Subcutaneous adipose tissue (tissue), 4 donors: ENCODE results near the gene MAML3. TPM values are rescaled to one million over a fixed set of nuclear protein-coding genes. Genes with fewer than 3 reads are reported as not detected.

ENCODE experiments used
- total RNA-seq, 4 donors: library from RNA; depleted of rRNA; stranded (reverse); fragments of >200 nt; gene quantifications; one replicate each; pipeline ENCODE4 v1.1.0, GENCODE V29; 2016
- TF ChIP-seq, protein P1 (sequence below): fragments of 450-650 bp; IDR thresholded peaks from one replicate; pipeline ENCODE4 v1.5.1; 2016; ENCODE audit warnings: low read depth, mild to moderate bottlenecking, control low read depth, antibody characterized with exemption, moderate library complexity

Gene MAML3
- total RNA-seq, 4 donors from 2014 or later = 3.5 to 11.1 (median 9.1) TPM

- TF ChIP-seq, protein P1, sequence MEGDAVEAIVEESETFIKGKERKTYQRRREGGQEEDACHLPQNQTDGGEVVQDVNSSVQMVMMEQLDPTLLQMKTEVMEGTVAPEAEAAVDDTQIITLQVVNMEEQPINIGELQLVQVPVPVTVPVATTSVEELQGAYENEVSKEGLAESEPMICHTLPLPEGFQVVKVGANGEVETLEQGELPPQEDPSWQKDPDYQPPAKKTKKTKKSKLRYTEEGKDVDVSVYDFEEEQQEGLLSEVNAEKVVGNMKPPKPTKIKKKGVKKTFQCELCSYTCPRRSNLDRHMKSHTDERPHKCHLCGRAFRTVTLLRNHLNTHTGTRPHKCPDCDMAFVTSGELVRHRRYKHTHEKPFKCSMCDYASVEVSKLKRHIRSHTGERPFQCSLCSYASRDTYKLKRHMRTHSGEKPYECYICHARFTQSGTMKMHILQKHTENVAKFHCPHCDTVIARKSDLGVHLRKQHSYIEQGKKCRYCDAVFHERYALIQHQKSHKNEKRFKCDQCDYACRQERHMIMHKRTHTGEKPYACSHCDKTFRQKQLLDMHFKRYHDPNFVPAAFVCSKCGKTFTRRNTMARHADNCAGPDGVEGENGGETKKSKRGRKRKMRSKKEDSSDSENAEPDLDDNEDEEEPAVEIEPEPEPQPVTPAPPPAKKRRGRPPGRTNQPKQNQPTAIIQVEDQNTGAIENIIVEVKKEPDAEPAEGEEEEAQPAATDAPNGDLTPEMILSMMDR = no peak
Observed at GRCh38 chr4:139692309-139693012, 461.5 kb downstream of the MAML3 start.

DNA sequence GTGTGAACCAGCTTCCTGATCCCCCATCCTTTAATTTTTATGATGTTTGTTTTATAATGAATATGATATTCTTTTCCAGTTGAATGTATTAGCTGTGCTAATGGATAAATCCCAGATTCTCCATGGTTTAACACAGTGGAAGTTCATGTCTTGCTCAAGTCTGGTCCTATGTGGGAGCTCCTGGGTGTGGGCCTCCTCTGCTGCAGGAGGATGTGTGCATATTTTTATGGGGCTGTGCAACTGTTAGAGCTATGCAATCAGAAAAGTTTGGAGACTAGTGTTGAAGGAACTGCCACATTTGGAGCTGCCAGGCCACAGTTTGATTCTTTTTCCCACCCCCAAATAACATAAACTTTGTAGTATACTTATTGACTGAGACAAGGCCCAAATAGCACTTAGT is 463.6 kb downstream of the MAML3 start:
- TF ChIP-seq, protein P1 = no peak

GRCh38 chr4:139689093-139689722 is 464.8 kb downstream of the MAML3 start:
- TF ChIP-seq, protein P1 = no peak

- TF ChIP-seq, protein P1 = no peak
Observed at GRCh38 chr4:139686988-139687387, 467.0 kb downstream of the MAML3 start.

- TF ChIP-seq, protein P1 = no peak
Observed at GRCh38 chr4:139686130-139686529, 467.9 kb downstream of the MAML3 start.

DNA sequence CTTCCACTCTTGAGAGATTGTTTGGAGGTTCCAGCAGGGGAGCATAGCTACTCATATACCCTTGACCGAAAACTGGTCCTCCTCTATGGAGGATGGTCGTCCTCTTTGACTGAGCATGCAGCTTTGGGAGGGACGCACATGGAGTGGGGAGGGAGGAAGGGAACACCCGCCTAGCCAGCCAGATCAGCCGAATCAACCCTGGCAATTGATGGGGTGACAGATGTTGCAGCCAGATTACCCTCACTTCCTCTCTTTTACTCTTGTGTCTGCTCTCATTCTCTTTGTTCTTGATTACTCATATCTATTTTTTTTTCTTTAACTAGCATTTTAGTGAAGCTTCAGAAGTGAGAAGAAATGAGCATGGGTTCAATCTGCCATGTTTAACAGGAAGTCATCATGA is 468.8 kb downstream of the MAML3 start:
- TF ChIP-seq, protein P1 = no peak

GRCh38 chr4:139684351-139684750 is 469.6 kb downstream of the MAML3 start:
- TF ChIP-seq, protein P1 = no peak
